GM12865 (cell line): ENCODE results near the gene ITPRID2.

Experiments
- DNase-seq: peaks from one replicate; pipeline ENCODE4 v3.0.0; 2010; ENCODE audit warnings: low read depth
- H3K4me3 ChIP-seq: 2 replicates; pipeline ENCODE4 v1.5.1; 2011; ENCODE audit warnings: mild to moderate bottlenecking, low read depth, low read length, control low read depth
- CTCF ChIP-seq: IDR thresholded peaks from 2 replicates; pipeline ENCODE4 v1.5.1; 2011; ENCODE audit warnings: low read length, control low read depth, low read depth, inconsistent platforms; ENCODE audit not compliant: insufficient read depth; ENCODE audit errors: missing control alignments

The ITPRID2 gene

GRCh38 chr2:181859803-181860202 lies 31.7 kb upstream of the ITPRID2 start:
- no peak for TF ChIP-seq CTCF
- no peak overlapping the region for H3K4me3 ChIP-seq
- DNase-seq: no peak

DNA sequence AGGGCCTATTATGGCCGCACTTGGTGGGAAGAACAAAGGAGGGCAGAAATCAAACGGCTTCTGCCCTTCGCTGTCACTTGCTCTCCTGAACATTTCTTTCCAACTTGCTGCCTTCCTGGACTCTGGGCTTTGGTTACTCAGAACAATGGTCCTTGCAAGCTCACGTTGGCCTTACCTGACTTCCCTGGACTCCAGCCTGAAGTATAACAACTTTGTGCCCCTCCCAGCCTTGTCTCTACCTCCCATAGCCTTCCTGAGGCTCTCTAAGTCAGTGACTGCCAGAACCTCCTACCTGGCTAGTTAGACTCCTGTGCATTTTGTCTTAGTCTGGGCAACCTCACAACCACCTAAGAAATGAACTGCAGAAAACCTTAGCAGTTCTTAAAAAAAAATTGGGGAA lies 30.2 kb upstream of the ITPRID2 start:
- no peak overlapping the region for H3K4me3 ChIP-seq
- DNase-seq: no peak
- TF ChIP-seq CTCF: no peak

DNA sequence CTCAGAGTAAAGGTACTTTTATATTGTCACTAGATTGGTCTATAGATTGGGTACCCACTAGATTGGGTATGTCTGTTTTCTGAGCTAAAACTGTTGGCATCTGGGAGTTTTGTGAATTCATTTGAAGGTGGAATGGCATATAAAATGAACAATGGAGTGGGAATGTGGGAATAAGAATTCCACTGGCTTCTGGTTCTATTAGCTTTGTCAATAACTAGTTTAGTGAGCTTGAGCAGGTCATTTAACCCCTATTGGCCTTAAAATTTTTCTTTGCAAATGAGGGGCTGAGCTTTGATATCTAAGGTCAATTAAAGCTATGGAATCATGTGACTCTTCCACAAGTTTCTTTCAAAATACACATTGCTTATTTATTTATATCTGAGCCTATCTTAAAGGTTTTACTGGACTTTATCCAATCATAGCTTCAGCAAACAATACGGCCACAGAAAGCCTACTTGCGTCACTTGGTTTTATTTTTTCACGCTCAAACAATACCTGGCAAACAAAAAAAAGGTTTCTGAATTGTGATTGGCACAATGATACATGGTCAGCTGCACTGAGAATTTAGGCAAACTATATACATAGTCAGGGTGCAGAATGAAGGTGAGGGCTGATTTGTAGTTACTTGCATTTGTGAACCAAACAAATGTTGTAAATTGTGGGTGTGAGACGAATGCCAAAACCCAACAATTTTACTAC lies 28.8 kb upstream of the ITPRID2 start:
- no peak for DNase-seq
- no peak overlapping the region for H3K4me3 ChIP-seq
- no peak for TF ChIP-seq CTCF

- DNase-seq: no peak
- TF ChIP-seq CTCF: no peak
- H3K4me3 ChIP-seq: no peak overlapping the region
Observed at GRCh38 chr2:181872178-181872577, 19.4 kb upstream of the ITPRID2 start.

GRCh38 chr2:181876614-181877063 lies 14.9 kb upstream of the ITPRID2 start:
- TF ChIP-seq CTCF: no peak
- H3K4me3 ChIP-seq: no peak overlapping the region
- no peak for DNase-seq

- TF ChIP-seq CTCF: no peak
- no peak for DNase-seq
- H3K4me3 ChIP-seq: no peak overlapping the region
Observed at GRCh38 chr2:181877181-181877664, 14.3 kb upstream of the ITPRID2 start.

GRCh38 chr2:181878448-181878847 lies 13.1 kb upstream of the ITPRID2 start:
- no peak for DNase-seq
- H3K4me3 ChIP-seq: no peak overlapping the region
- TF ChIP-seq CTCF: no peak
